SHP77 (cell line): ENCODE results near the gene CARD10.
"Not testable (repeated sequence)": the region's sequence is repeated elsewhere in the genome, so short reads cannot be mapped to it uniquely, and the experiment has no call there.

Experiments
- DNase-seq, 2 experiments: peaks; one replicate each; lab custom pipeline; 2025; lab: John Stamatoyannopoulos, UW

Gene CARD10

DNA sequence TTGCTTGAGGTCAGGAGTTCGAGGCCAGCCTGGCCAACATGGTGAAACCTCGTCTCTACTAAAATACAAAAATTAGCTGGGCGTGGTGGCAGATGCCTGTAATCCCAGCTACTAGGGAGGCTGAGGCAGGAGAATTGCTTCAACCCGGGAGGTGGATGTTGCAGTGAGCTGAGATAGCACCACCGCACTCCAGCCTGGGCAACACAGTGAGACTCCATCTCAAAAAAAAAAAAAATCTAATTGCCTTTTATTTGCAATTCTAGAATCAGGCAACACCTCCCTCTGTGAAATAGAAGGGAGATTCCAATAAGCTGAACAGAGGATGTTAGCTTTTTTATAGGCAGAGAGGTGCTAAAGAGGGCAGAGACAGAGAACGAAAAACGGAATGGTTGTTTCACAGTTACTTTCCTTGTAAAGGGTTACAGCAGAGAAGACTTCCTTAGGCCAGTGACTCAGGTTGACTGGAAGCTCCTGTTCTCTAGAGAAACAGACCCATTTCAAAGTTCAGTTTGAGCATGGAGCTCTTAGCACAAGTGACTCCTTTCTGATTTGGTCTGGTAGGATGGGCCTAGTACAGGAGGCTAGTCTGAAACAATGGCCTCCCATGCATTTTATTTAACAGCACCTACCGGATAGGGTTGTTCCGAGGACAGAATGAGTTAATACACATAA lies 8.0 kb upstream of the CARD10 start:
- not testable (repeated sequence) for DNase-seq

DNA sequence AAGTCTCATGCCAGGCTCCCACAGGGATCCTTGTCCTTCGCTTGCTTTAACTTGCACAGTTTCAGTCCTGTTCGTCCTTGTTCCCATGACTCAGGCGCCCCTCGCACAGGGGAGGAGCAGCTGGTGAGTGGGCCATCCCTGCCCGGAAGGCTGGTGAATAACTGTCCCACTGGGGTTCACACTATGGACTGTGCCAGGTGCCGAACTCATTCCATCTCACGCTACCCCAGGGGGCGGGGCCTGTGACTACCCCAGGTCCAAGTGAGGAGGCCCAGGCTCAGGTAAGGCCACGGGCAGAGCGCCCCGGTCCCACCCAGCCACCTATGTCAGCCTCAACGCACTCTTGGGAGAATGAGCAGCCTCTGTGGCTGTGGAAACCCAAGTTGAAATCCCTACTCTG lies 7.2 kb upstream of the CARD10 start:
- DNase-seq, result no peak

DNA sequence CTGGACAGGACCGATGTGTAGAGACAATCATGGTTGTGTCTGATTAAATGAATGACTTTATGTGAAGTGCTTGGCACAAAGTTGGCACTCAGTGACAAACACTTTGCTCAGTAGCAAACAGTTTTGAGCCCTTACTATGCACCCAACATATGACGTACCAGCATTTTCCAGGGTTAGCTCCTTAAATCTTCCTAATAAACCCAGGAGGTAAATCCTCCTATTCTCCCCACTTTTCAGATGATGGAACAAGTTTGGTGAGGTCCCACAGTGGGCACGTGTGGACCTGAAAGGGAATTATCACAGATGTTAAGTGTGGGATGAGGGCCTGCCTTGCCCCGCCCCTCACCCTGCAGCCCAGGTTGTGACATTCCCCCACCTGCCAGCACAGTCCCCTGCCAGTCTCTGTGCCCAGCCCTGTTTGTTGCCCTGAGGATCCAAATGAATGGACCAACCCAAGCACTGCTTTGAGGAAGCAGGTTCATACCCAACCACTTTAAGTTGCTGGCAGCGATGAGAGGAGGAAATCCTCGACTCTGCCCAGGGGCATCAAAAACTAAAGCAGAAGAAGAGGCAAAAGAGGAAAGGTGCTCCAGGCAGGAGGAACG lies 6.6 kb upstream of the CARD10 start:
- DNase-seq, result no peak

DNA sequence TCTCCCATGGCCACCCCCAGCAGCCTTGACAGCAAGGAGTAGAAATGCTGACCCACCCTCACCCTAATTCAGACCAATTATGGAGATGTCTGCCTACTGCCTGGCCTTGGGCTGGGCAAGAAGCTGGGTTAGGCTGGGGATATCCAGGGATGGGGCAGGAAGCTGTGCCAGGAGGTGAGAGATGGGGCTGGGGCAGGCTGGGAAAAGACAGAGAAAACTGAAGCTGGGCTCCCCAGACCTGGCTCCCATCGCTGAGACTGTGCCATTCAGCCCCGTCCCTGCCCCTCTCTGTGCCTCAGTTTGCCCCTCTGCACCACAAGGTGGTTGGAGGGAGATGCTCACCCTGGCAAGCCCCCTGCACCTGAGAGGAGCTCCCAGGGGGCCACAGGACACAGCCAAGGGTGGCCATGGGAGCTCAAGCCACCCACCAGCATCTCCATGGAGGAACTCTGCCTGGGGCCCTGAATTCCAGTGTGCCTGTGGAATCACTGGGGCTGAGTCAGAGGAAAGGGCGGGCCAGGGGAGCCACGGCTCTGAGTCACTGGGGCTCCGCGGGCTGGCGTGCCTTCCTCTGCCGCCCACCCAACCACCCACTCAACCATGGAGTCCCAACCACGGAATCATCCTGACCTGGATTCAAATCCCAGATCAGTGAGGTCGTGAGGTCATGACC lies 6.0 kb upstream of the CARD10 start:
- DNase-seq, result no peak

DNA sequence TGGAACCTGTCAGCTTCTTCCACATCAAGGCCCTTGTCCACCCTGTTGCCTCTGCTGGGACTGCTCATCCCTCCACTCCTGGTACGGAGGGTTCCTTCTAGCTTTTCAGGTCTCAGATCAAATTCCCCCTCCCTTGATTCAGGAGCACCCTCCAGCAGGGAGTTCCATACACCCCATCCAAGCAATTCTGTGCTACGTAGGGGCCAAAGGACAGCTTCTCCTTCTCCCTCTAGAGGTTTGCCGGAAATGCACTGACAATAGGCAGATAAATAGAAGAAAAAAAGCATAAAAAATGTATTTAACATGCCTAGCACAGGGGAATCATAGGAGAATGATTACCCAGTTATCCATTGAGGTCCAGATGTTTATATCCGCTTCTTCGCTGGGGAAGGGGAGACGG lies 3.3 kb upstream of the CARD10 start:
- no peak for DNase-seq

DNA sequence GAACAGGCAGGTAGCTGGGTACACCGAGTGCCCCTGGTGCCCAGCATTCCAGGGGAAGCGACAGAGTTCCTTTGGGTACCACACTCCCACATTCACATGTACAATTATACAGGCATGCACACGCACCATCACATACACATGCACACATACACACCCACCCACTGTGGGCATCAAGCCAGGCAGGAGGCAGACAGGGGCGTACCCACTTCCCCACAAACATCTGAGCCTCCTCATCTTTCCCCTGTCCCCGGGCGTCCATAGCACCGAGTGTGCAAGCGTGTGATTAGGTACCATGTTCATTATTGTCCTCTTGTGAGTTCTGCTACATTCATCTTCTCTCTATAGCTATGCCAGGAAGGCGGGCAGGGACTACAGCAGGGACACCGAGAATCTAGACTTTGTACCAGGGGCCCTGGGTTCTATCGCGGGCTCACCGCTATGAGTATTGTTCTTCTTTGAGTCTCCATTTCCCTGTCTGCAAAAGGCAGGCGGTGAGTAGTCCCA lies 2.1 kb upstream of the CARD10 start:
- DNase-seq, result no peak

DNA sequence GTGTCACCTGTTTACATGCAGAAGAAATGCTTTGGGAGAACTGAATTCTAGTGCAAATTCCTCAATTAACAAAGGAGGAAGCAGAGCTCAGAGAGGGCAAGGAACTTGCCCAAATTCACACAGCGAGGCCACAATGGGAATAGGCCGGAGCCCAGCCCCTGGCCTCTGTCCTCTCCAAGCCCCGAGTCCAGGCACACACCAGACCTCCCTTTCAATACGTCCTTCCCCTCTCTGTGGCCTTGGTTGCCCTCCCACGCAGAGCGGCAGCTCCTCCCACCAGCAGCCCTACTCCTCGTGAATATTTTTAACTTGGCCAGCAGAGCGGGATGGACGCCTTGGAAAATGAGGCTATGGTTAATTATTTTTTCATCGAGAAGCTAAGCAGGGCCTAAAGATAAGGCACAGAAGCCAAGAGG lies 1.6 kb upstream of the CARD10 start:
- DNase-seq, result no peak

DNA sequence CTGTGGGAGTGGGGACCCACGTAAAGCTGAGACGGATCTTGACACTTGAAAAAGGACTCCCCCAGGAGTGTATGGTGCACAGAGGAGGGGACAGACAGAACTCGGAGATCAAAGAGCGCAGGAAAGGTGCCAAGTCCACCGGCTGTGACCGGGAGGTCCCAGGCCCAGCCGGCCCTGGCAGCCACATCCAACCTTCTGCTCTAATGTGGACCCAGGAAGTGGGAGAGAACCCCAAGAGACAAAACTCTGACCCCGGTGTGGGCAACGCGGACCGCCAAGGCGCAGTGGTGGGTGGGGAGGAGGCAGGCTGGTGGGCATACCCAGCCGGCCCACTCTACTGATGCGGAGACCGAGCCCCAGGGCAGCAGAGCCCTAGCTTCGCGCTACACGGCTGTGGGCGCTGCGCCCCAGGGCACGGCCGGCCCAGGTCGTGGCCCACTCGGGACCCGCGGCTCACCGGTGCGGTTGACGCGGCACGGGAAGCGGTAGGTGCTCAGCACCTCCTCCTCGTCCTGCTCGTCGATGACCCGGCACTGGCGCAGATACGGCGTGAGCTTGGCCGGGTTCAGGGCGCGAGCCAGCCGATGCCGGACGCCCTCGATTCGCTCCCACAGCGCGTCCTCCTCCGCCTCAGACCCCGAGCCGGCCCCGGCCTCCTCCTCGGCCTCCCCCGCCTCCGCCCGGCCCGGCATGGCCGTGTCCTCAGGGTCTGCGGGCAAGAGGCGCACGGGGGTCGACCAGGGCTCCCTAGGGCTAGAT lies 527 bp downstream of the CARD10 start:
- no peak for DNase-seq

DNA sequence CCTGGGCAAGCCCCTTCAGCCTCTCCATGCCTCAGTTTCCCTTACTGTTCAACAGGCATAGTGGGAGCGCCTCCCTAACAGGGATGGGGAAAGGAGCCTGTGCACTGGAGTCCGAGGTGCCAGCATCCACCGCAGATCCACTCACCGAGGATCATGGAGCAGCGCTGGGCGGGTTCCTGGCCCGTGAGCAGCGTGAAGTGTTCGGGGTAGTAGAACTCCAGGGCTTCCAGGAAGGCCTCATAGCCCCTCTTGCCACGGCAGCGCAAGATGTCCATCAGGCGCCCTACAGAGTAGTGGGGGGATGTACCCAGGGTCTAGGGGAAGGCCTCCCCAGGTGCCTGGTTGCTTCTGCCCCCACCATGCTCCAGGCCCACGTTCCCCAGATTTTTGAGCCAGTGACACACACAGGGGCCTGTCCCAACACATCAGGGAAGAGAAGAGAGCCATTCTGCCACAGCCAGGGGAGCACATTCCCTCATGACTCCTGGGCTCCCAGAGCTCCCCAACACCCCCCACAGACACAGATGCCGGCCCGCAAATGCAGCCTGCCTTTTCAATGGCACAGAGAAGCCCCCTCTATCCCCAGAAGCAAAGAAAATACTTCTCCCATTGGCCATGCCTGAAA lies 1.3 kb downstream of the CARD10 start:
- no peak for DNase-seq

DNA sequence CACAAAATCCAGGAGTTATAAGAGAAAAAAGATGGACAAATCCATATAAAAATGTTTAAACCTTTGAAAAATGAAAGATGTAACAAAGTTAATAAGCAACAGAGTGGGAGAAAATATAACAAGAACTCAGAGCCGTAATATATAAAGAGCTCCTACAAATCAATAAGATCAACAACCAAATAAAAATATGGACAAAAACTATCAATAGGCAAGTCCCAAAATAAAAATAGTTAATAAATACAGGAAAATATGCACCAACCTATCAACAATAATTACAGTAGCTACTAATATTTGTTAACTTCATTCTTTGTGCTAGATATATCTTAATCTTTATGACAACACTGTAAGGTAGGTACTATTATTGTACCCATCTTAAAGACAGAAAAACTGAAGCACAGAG lies 2.8 kb downstream of the CARD10 start:
- no peak for DNase-seq

DNA sequence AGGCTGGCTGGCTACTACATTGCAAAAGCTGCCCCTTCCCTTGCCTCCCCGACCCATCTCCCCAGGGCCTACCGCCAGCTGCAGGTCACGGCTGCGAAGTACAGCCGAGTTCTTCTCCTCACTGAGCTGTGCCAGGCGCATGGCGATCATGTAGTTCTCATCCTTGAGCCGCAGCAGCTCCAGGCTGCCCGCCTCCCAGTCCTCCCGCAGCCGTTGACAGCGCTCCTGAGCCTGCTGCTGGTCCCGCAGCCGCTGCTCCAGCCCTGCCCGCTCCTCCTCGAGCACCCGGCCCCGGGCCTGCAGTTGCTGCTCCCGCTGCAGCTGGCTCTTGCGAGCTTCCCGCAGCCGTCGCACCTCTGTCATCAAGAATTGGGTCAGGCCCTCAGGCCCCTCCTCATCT lies 3.3 kb downstream of the CARD10 start:
- DNase-seq, result peak; percentile 36 to 44

DNA sequence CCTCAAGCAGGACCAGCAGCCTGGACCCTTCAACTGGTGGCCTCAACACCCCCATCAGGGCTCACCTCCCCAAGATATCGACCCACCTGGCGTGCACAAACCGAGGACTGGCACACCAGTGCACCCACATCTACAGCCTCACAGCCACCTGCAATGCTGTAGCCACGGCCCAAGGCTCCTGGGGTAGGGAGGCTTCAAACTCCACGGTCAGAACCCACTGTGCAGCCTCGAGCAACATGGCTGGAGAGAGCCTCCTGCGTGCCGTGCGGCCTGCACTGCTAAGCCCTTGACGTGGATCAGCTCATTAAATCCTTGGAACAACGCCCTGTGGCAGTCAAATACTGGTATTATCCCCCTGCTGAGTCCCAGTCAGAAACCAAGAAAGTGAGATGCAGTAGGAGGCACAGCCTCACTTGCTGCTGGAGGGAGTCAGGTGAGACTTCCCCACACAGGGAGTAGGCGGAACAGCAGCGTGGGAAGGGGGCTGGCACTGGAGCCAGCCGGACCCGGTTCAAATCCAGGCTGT lies 4.6 kb downstream of the CARD10 start:
- DNase-seq, result peak in 1 of 2 experiments; percentile 39

DNA sequence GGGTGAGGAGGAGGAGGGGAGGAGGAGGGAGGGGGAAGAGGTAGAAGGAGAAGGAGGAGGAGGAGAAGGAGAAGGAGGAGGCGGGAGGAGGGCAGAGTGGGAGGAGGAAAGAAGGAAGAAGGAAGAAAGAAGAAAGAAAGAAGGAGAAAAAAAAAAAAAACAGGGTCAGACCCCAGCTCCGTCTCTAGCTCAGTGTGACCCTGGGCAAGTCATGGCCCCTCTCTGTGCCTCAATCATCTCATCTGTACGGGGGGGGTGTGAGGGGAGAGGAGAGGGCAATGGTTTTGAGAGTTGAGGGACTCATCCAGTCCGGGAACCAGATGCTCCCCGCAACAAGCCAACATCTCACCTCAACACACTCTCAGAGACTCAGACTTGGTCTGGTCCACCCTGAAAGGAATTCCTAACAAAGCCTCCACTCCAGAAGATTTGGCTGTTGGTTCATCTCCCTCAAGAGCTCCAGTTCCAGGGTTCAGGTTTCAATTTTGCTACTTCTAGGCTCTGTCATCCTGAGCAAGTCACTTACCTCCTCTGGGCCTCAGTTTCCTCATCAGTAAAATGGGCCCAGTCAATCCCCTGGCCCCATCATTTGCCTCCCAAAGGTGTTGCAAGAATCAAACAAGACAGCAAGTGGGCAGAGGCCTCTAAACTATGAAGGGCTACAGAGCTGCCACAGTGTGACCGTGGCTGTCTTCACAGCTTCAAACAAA lies 7.7 kb downstream of the CARD10 start:
- no peak for DNase-seq

DNA sequence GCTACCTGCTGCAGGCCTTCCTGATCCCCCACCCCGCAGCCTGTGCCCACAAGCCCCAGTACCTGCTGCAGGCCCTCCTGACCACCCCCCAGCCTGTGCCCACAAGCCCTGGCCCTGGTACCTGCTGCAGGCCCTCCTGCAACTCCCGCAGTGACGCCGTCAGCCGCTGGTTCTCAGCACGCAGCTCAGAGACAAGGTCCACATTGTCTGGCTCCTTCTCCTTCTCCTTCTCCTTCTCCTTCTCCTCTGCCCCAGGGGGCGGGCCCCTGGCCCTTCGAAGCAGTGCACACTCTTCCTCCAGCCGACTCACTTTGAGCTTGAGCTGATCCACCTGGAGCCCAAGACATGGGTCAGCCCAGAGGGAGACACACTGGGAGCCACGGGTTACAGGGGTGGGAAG lies 9.1 kb downstream of the CARD10 start:
- DNase-seq, result no peak

DNA sequence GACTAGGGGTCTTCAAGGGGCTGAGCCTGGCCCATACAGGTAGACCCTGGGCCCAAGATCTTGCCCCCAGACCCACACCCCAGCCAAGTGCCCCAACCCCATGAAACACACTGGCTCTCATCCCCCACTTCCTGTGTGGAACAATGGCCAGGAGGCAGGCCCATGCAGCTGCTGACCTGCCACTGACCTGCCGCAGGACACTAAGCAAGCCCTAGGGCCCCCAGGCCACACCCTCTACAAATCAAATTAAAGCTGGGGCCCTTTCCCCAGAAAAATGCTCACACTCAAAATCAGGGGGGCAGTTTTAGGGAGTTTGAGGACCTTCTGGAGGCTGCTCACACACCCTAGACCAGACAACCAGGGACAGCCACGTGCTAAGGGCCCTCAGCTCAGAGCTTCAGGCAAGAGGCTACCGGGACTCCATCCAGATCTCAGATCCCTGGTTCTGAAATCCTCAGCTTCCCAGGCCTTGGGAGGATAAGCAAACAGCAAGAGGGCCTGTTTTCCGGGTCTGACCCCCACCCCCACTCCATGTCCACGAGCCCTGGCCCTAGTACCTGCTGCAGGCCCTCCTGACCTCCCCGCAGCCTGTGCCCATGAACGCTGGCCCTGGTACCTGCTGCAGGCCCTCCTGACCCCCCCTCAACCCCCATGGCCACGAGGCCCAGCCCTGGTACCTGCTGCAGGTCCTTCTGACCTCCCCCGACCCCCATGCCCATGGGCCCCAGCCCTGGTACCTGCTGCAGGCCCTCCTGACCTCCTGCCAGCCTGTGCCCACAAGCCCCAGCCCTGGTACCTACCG lies 10.0 kb downstream of the CARD10 start:
- no peak for DNase-seq

DNA sequence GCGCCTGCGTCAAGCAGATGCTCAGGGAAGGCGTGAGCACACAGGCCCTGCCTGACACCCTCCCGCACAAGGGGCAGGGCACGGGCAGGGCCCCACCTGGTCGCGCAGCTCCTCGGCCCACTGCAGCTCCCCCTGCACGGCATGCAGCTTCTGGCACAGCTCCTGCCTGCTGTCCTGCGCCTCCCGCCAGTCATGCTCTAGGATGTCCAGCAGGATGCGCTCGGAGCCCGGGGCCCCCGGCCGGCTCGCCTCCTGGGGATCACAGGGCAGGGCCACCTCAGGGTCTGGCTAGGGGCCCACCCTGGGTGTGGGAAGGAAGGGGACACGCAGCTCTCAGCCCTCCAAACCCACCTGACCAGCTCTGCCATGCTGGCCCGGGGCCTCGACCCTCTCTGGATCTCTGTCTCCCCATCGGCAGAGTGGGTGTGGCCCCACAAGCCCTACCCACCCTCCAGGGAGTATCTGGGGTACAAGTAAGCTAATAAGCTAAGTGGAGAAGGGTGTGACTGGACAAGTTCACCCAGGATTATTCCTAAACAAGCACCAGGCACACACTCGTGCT lies 10.7 kb downstream of the CARD10 start:
- DNase-seq, result no peak

DNA sequence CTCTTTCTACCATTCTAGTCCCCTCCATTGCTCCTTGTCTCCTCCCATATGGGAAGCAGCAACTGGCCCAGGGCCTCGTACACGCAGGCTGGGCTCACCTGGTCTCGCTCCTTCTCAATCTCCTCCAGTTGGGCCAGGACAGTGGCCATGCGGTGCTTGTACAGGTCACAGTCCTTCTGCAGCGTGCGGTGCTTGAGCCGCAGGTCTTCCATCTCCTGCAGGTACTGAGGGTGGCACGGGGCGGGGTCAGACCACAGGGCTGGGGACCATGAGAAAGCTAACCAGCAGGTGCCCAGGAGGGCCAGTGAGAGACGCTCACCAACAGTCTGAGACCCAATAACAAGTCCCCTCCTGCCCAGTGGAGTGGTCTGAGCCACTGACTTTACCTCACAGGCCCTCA lies 11.5 kb downstream of the CARD10 start:
- no peak for DNase-seq

DNA sequence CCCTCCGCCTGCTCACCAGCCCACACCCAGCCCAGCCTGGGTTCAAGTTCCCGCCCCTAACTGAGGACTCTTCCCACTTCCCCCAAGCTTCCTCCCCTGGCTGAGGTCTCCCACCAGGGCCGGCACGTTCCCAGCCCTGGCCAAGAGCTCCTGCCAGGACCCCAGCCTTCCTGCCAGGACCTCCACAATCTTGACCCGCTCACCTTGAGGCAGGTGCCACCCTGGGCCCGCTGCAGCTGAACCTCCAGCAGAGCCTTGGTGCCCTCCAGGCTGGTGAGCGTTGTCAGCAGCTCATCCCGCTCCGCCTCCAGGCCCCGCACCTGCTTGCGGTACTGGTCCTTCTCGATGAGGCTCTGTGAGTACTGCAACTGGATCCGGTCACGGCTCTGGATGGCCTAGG lies 13.2 kb downstream of the CARD10 start:
- DNase-seq, result no peak

DNA sequence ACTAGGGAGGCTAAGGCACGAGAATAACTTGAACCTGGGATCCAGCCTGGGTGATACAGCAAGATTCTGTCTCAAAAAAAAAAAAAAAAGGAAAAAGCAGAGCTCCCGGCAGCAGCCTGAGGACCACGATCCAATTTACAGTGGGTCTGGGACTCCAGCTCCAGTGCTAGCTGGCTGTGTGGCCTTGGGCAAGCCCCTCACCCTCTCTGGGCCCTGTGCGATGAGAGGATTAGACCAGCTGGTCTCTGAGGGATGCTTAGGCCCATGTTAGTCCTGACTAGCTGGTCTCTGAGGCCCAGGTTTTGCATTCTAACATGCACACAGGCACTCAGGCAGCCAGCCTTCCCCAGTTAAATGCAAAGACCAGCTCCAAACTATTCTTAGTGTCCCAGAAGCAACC lies 13.7 kb downstream of the CARD10 start:
- no peak for DNase-seq

DNA sequence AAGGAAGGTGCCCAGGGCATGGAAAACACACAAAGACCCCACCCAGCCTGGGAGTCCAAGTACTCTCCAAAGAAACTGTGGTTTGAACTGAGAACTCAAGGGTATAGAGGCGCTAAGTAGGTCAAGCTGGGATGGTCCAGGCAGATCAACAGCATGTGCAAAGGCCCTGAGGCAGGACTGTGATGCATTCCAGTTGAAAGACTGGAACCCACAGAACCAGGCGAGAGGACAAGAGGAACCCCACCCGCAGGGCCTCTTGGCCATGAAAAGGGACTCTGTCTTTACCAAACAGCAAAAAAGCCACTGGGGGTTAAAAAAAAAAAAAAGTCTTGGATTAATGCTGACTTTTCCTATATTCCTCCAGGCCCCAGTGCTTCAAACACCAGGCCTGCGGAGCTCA lies 14.3 kb downstream of the CARD10 start:
- no peak for DNase-seq
